Ureter (tissue), 1 donor: ENCODE results near the gene PCSK1. TPM values are rescaled to one million over a fixed set of nuclear protein-coding genes. Genes with fewer than 3 reads are reported as not detected.
A peak's percentile ranks its signal among the peaks of the same experiment; 100 is the strongest.

Experiments
- DNase-seq: peaks from one replicate; pipeline ENCODE4 v3.0.0-alpha.2; 2020; ENCODE audit warnings: low spot score
- total RNA-seq: library from RNA; stranded (reverse); gene quantifications from one replicate; pipeline ENCODE4 v1.2.4, GENCODE V29; 2023
- donor health status: DM: yes; HTN: yes; CAD: no.

The PCSK1 gene
- total RNA-seq: 0.34 TPM

GRCh38 chr5:96433066-96433447, at the start of gene PCSK1:
Gene PCSK1, minus strand, starts transcription at chr5:96433248. Its CDS starts 206 bp downstream, at chr5:96433042.
- DNase-seq: no peak

GRCh38 chr5:96481867-96482266, 48.8 kb upstream of the PCSK1 start:
- no peak for DNase-seq

DNA sequence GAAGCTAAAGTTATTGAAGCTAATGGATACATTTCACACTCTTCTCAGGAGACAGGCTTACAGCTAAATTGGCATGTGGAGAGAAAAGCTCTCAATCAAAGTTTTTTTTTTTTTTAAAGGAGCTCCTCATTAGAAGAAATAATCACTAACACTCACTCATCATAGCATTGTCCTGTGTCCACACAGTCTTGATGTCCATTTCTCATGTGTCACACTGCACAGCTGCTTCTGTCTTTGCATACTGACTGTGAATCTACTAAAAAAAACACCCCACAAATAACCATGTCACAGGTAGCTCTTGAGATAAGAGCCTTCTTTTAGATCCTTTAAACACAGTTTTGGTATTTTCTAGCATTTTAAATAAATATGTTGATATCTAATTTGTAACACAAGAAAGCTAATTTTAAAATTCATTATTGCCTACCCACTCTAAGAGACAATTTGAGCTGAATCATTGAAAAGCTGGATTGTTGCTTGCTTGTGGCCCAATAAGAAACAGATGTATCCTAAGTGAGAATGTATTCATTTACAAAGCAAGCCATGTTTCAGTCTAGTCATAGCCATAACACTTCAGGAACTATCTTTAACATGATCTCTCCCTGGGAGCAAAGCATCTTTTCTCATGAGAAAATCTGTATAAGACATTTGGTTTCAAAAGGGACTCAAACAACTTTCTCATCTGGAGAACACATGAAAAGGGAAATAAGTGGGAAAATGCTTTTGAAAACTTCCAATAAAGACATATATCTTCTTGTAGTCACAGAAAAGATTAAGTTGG, 48.1 kb upstream of the PCSK1 start:
- DNase-seq: no peak

- no peak for DNase-seq
These were observed 45.9 kb upstream of the PCSK1 start for GRCh38 chr5:96478983-96479382.

- DNase-seq: no peak
These were observed 43.6 kb upstream of the PCSK1 start for GRCh38 chr5:96476654-96477053.

DNA sequence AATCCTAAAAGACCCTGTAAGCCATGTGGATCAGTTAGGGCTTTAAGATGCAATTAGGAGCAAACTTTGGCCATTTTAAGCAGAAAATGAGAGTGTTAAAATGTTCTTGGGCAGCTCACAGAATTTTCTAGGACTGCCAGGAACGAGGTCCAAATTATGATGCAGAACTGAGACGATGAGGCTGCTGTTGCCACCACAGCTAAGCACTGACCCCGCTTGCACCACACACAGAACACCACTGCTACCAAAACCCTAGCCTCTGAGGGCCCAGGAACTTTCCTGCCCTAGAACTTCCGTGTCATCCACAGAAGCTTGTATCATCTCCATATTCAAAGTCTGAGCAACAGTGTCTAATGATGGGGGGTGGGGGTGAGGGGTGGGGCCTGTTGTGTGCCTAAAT, 41.0 kb upstream of the PCSK1 start:
- no peak for DNase-seq

DNA sequence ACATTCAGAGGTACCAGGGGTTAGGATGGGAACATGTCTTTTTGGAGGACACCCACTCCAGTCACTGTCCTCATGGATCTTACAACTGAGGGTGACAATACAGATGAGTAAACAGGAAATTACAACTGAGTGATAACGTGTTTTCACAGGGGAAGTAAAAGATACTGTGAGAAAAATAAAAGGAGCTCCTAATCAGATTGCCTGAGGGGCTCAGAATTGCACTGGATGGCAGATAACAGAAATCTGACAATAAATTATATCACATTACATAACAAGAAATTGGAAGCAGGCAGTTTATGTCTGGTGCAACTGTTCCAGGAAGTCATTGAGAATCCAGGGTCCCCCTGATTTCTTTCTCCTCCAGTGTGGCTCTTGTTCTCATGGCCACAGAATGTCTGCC, 40.1 kb upstream of the PCSK1 start:
- no peak for DNase-seq

GRCh38 chr5:96470785-96471184, 37.7 kb upstream of the PCSK1 start:
- DNase-seq: no peak

GRCh38 chr5:96468956-96469355, 35.9 kb upstream of the PCSK1 start:
- DNase-seq: no peak

DNA sequence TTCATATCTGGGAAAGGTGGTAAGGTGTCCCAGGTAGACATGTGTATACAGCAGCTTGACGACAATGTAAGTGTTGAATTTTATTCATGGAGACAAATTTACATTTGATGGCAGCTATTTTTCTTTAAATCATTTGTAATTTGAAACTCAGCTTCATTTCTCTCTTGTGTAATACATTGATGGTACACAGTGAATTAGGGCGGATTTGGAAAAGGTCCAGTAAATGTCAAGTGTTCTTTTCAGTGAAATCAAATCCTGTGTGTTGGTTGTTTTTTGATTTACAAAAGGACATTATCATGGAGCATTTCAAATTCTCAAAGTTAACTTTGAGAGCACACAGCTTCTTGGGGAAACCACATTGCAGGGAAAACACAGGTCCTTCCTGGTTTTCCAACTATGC, 30.0 kb upstream of the PCSK1 start:
- DNase-seq: no peak

GRCh38 chr5:96459313-96460121, 26.5 kb upstream of the PCSK1 start:
- no peak for DNase-seq

DNA sequence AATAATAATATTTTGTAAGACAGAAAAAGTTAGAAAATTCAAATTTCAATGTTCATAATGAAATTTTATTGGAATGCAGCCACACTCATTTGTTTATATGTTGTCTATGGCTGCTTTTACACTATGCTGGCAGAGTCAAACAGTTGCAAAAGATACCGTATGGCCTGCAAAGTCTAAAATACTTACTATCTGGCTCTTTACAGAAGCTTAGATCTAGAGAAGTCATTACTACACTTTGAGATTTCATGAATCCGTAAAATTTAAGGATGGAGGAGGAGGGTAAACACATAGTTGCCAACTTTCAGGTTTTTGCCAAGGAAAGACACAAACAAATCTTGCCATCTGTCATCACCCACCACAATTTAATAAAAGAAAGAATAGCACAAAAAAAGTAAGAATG, 25.1 kb upstream of the PCSK1 start:
- no peak for DNase-seq

GRCh38 chr5:96455789-96456188, 22.7 kb upstream of the PCSK1 start:
- DNase-seq: no peak

DNA sequence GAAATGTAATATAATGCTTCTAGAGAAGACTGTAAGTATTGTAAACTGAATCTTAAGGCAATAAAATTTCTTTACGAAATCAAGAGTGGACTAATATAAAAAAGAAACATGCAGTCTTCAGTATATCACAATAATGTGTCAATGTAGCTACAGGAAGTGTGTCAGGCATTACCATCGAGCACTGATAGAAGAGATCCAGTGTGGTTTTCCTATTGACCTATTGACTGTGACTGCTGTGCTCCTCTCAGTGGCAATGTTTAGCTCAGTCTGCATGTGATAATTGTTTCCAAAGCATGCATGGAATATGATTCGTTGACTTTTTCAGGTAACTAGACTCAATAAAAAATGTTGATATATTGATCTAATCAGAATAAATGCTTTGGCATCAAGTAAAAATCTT, 20.3 kb upstream of the PCSK1 start:
- no peak for DNase-seq

DNA sequence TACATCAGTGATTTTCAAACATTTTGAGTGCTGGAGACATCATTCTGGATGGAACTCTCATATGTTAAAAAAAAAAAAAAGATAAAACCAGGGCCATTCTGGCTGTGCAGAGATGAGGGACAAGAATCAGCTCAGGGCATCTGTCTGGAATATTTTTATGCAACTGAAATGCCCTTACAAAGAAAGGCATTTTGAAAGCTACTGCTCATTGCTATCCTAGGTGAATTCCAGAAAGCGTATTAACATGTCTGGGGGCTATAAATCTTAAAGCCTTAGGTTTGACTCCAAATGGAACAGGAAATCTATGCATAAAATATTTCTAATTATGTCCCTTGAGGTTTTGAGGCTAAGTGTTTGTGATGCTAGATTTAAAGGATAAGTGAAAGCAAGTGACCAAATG, 14.9 kb upstream of the PCSK1 start:
- no peak for DNase-seq

DNA sequence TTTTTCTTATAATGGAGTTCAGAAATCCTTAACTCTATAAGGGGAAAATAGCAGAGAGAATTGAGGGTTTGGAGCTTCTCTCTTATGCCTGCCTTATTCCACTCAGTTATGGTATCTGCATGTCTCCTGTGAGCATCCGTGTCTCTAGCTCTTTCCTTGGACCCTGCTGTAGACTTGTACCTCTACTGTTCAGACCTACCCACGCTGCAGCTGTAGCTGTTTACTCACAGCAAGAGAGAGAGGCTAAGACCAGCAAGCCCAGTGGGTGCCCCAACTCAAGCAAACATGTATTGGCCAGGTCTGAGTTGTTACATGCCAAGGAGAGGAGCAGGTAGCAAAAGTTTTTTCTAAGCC, 7.1 kb upstream of the PCSK1 start:
- DNase-seq: no peak

- no peak for DNase-seq
These were observed 6.6 kb upstream of the PCSK1 start for GRCh38 chr5:96439477-96440184.

DNA sequence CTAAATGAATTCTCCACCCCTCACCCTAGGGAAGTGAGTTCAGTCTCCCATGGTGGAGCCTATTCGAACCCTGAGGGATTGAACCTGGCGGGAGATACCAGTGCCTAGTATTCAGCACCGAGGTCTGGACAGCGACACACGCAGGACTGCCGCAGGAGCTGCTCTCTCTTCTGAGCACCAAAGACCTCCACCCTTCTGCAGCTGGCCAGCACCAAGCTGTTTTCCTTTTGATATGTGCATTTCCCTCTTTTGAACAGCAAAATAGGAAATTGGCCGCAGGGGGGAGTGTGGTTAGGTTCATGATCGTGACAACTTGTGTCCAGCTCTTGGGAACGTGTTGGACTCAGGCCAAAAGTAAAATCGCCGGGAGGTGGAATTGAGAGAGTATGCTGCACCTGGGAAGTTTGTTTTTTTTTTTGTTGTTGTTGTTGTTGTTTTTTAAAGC, 1.2 kb upstream of the PCSK1 start:
- DNase-seq: peak; percentile 45

DNA sequence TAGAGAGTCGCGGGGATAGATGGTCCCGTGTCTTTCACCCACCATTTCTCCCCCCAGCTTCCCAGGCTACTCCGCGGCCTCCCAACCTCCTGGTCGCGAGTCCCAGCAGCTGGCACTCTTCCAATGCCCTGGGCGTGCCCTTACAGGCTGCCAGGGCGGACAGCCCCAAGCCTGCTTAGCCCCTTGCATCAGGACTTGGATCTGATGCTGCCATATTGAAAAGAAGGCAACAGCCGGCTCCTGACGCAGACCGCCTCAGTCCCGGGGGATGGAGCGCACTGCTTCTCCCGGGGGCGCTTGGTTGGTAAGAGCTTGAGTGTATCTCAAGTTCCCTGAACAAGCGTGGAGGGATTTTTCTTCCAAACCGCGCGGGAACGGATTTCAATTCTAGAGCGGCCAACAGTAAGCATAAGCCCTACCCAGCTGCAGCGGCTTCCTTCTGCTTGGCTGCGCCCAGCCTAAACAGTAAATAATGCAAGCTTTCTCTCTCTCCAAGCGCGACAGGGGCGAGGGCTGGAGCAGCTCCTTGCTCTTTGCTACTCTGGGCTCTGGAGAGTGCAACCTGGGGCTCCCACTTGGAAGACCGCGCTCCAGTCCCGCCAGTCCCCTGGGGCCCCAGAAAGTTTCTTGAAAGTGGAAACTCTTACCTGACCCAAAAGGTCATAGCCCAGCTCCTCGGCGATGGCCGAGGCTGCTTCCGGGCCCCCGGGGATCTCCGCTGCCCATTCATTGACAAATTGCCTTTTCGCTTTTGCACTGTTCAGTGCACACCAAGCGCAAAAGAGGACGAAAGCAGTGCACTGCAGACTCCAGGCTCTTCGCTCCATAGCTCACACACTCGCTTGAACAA, 607 bp downstream of the PCSK1 start:
- no peak for DNase-seq

GRCh38 chr5:96431376-96432187, 1.5 kb downstream of the PCSK1 start:
- no peak for DNase-seq

DNA sequence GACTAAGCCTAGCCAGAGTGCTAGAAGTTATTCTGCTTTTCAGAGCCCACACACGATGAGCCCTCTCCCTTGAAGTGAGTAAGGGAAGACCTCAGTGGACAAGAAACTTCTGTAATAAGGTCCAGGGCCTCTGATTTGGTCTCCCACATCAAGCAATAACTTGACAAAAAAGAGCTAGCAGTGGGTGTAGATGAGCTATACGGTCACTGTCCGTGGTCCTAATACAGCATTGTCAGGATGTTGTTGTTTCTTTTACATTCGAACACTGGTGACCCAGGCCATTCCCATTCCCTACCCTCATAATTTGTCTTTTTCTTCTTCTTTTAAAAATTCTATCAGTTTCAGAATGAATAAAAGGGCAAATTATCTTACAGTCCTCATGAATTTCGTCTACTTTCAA, 5.2 kb downstream of the PCSK1 start:
- DNase-seq: no peak
